ENCODE results near the gene SORBS1. TPM values are rescaled to one million over a fixed set of nuclear protein-coding genes. Genes with fewer than 3 reads are reported as not detected.
A peak's percentile ranks its signal among the peaks of the same experiment; 100 is the strongest.

SORBS1 gene
- total RNA-seq, 1 donor from 2014 or later: 16.1 TPM

DNA sequence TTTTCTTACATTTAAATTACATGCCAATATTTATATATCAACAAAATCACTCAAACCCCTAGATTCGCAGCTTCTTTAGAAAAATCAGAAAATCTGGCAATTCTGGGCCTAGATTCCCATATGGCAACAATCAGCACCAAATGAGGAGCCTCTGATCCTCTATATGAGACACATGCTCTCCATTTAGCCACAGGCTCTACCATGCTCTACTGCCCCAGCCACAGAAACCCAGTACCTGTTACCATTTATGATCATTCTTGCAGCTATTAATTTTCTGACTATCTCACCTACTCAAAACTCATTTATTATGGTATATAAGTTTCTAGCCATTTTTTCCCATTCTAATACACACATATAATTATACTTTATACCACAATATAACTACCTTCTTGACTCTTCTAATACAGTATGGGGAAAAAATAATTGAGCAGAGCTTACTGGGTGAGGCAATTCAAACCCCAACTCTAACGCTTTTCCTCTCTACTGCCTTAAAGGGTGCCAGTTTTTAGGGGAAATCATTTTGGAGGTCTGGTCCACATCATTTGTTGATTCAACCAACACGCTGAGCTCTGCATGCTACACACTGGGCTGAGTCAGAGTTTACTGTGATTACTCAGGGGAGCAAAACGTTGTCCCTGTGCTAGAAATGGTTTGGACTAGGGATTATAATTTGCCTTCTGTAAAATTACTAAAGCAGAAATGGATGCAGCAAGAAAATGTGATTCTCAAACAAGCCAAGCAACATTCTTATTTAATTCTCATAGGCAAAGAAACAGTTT lies 281.9 kb downstream of the SORBS1 start:
- Histone ChIP-seq H3K79me2 (ENCODE audit: low read depth) (peaks cover 8% of the 10 kb centered on the region), H3K9ac (no peak overlapping the region), H3F3A (ENCODE audit: low read depth) (no peaks in the 10 kb centered on the region), H3K27me3 (no peaks in the 10 kb centered on the region), H3K9me3 (ENCODE audit: low read depth) (no peaks in the 10 kb centered on the region), H3K4me2 (no peak overlapping the region), H3K4me3 (no peak overlapping the region), H2AFZ (replicated peaks) (no peak overlapping the region), H4K20me1 (ENCODE audit: low read depth) (no peaks in the 10 kb centered on the region), H3K27ac (no peak overlapping the region), H3K4me1 (peaks cover 4% of the 10 kb centered on the region), H3K36me3 (no peaks in the 10 kb centered on the region)
- DNase-seq (ENCODE audit: low spot score): no peak
- H3K36me3 Mint-ChIP-seq: no peaks in the 10 kb centered on the region
- no peaks in the 10 kb centered on the region for H3K9me3 Mint-ChIP-seq
- TF ChIP-seq EZH2 (IDR thresholded peaks at IDR 0.05): no peak
- TF ChIP-seq EZH2phosphoT487 (IDR thresholded peaks at IDR 0.05): no peak
- TF ChIP-seq, protein P1, sequence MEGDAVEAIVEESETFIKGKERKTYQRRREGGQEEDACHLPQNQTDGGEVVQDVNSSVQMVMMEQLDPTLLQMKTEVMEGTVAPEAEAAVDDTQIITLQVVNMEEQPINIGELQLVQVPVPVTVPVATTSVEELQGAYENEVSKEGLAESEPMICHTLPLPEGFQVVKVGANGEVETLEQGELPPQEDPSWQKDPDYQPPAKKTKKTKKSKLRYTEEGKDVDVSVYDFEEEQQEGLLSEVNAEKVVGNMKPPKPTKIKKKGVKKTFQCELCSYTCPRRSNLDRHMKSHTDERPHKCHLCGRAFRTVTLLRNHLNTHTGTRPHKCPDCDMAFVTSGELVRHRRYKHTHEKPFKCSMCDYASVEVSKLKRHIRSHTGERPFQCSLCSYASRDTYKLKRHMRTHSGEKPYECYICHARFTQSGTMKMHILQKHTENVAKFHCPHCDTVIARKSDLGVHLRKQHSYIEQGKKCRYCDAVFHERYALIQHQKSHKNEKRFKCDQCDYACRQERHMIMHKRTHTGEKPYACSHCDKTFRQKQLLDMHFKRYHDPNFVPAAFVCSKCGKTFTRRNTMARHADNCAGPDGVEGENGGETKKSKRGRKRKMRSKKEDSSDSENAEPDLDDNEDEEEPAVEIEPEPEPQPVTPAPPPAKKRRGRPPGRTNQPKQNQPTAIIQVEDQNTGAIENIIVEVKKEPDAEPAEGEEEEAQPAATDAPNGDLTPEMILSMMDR (IDR thresholded peaks at IDR 0.05): no peak
- no peak overlapping the region for H3K27ac Mint-ChIP-seq
- H3K27me3 Mint-ChIP-seq (ENCODE audit: insufficient read depth, low read depth): no peaks in the 10 kb centered on the region
- H3K4me3 Mint-ChIP-seq: no peak overlapping the region
- H3K4me1 Mint-ChIP-seq: no peaks in the 10 kb centered on the region

DNA sequence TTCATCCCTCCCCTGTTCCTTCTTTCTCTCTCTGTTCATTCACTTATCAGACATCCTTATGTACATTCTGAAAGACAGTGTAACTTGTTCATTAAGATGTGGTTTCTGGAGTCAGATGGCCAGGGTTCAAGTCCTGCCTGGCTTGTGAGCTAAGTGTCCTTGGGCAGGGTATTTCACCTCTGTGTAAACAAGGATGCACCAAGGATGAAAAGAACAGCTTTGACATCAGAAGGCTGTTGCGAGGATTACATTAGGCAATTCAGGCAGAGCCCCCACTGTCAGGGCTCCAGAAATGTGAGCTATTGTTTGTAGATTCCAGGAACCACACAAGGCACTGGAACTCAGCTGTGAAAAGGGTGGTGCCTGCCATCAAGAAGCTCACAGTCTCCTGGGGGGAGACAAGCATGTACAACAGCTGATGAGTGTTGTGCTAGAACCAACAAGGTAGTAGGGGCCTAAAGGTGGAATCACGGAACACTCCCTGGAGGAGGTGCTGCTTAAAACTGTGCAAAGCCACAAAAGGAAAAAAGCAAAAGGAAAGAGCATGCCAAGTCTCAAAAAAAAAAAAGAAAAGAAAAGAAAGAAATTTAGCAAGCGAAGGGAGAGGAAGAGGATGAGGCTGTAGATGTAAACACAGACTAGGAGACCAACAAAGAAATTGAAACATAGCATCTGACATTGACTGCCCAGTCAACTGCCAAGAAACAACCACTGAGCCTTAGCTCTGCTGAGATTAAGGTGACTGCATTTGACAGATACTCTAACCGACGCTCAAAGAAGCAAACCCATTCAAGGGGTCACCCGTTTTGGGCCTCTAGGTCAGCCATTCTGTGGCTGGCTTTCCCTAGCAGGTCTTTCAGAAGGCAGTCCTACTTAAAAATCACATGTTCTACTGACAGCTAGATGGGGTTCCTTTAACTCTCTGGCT lies 282.8 kb downstream of the SORBS1 start:
- Mint-ChIP-seq H3K36me3 (no peaks in the 10 kb centered on the region), H3K4me3 (no peak overlapping the region), H3K27me3 (ENCODE audit: insufficient read depth, low read depth) (no peaks in the 10 kb centered on the region), H3K9me3 (no peaks in the 10 kb centered on the region), H3K4me1 (no peaks in the 10 kb centered on the region), H3K27ac (no peak overlapping the region)
- no peaks in the 10 kb centered on the region for H3F3A ChIP-seq (ENCODE audit: low read depth)
- H3K4me1 ChIP-seq: peaks cover 4% of the 10 kb centered on the region
- no peak overlapping the region for H3K9ac ChIP-seq
- H3K27me3 ChIP-seq: no peaks in the 10 kb centered on the region
- no peak overlapping the region for H3K4me3 ChIP-seq
- H3K79me2 ChIP-seq (ENCODE audit: low read depth): peaks cover 8% of the 10 kb centered on the region
- DNase-seq (ENCODE audit: low spot score): peak; percentile 48
- H3K9me3 ChIP-seq (ENCODE audit: low read depth): no peaks in the 10 kb centered on the region
- H3K4me2 ChIP-seq: no peak overlapping the region
- H3K27ac ChIP-seq: no peak overlapping the region
- H2AFZ ChIP-seq (replicated peaks): no peak overlapping the region
- TF ChIP-seq, protein P1 (IDR thresholded peaks at IDR 0.05): no peak
- TF ChIP-seq EZH2 (IDR thresholded peaks at IDR 0.05) (no peak), EZH2phosphoT487 (IDR thresholded peaks at IDR 0.05) (no peak)
- no peaks in the 10 kb centered on the region for H3K36me3 ChIP-seq
- no peaks in the 10 kb centered on the region for H4K20me1 ChIP-seq (ENCODE audit: low read depth)

DNA sequence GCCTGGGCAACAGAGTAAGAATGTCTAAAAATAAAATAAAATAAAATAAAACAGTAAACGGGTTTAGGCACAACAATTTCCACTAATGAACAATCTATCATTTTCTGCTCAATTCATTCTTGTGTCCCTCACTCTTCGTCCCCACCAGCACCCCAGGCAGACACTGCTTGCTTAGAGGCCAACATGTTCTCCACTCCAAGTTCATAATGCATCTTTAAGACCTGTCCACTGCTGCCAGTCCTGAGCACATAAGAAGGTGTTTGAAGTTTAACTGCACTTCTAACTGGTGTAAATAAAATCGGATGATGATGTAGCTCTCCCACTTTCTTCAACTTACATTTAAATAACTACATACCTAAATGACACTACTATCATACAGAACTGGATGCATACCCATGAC lies 283.6 kb downstream of the SORBS1 start:
- H3K79me2 ChIP-seq (ENCODE audit: low read depth): peaks cover 8% of the 10 kb centered on the region
- DNase-seq (ENCODE audit: low spot score): no peak
- H2AFZ ChIP-seq (replicated peaks): no peak overlapping the region
- no peaks in the 10 kb centered on the region for H3K36me3 ChIP-seq
- H3K9ac ChIP-seq: no peak overlapping the region
- no peak overlapping the region for H3K4me3 Mint-ChIP-seq
- peaks cover 4% of the 10 kb centered on the region for H3K4me1 ChIP-seq
- H3K4me2 ChIP-seq: no peak overlapping the region
- no peak overlapping the region for H3K27ac ChIP-seq
- H3K4me3 ChIP-seq: no peak overlapping the region
- no peaks in the 10 kb centered on the region for H3K9me3 ChIP-seq (ENCODE audit: low read depth)
- no peaks in the 10 kb centered on the region for H3F3A ChIP-seq (ENCODE audit: low read depth)
- H3K27ac Mint-ChIP-seq: no peak overlapping the region
- no peaks in the 10 kb centered on the region for H3K36me3 Mint-ChIP-seq
- no peaks in the 10 kb centered on the region for H3K27me3 Mint-ChIP-seq (ENCODE audit: insufficient read depth, low read depth)
- no peak for TF ChIP-seq EZH2 (IDR thresholded peaks at IDR 0.05)
- no peak for TF ChIP-seq EZH2phosphoT487 (IDR thresholded peaks at IDR 0.05)
- TF ChIP-seq, protein P1 (IDR thresholded peaks at IDR 0.05): no peak
- H4K20me1 ChIP-seq (ENCODE audit: low read depth): no peaks in the 10 kb centered on the region
- no peaks in the 10 kb centered on the region for H3K9me3 Mint-ChIP-seq
- no peaks in the 10 kb centered on the region for H3K27me3 ChIP-seq
- no peaks in the 10 kb centered on the region for H3K4me1 Mint-ChIP-seq

All from neural progenitor cell (in vitro differentiated cells).